B cell (primary cell): ENCODE data around the gene LMNB1. TPM values are rescaled to one million over a fixed set of nuclear protein-coding genes. Genes with fewer than 3 reads are reported as not detected.

ENCODE experiments used
- ATAC-seq: fragments of 200-7000 bp; cut with Tn5 transposase; one replicate; pipeline ENCODE4 v1.10.0; 2021; ENCODE audit warnings: low read depth, mild to moderate bottlenecking, moderate number of reproducible peaks, moderate library complexity
- CTCF ChIA-PET: fragments of 350-600 bp; sonication (Branson Sonifier 250); formaldehyde crosslinking; loops from one replicate; lab custom pipeline; 2021; ENCODE audit warnings: antibody characterized with exemption, inconsistent platforms; lab: Charles Lee
- POLR2A ChIA-PET: fragments of 350-600 bp; sonication (Branson Sonifier 250); formaldehyde crosslinking; loops from one replicate; lab custom pipeline; 2021; ENCODE audit warnings: antibody characterized with exemption; lab: Charles Lee
- DNase-seq: peaks from one replicate; pipeline ENCODE4 v3.0.0; 2013
- H2AFZ ChIP-seq: 2 replicates; pipeline ENCODE4 v1.6.1; 2012; ENCODE audit warnings: mild to moderate bottlenecking, low read depth, low read length; ENCODE audit not compliant: insufficient read depth, poor library complexity, severe bottlenecking
- H3K27ac ChIP-seq, 2 donors: 1 replicate in 1 of 2; 2 replicates in 1 of 2; pipeline ENCODE4 v1.5.1; 2012 to 2013; ENCODE audit warnings: low read length in 2 of 2, mild to moderate bottlenecking in 2 of 2, moderate library complexity in 1 of 2
- H3K27me3 ChIP-seq, 4 experiments: fragments of 200-600 bp in 1 of 4; sonication (generic) in 1 of 4; replicated peaks in 1 of 4; 1 replicate in 2 of 4; 2 replicates in 2 of 4; pipeline versions ENCODE4 v1.6.1 to v1.7.0; 2013 to 2016; ENCODE audit warnings: low read length in 3 of 4, mild to moderate bottlenecking in 2 of 4, mixed read lengths in 1 of 4, moderate library complexity in 1 of 4; ENCODE audit not compliant: insufficient read depth in 4 of 4, control insufficient read depth in 3 of 4; ENCODE audit errors: control extremely low read depth in 1 of 4
- H3K36me3 ChIP-seq, 2 experiments: replicated peaks in 1 of 2; 1 replicate in 1 of 2; 2 replicates in 1 of 2; pipeline versions ENCODE4 v1.6.1 to v1.7.1; 2013; ENCODE audit warnings: low read length in 1 of 2; ENCODE audit not compliant: insufficient read depth in 2 of 2, control insufficient read depth in 1 of 2; ENCODE audit errors: control extremely low read depth in 1 of 2, extremely low read depth in 1 of 2
- H3K4me1 ChIP-seq, 2 donors: fragments of 200-600 bp in 1 of 2; sonication (generic) in 1 of 2; 1 replicate in 1 of 2; 2 replicates in 1 of 2; pipeline versions ENCODE4 v1.5.1 to v1.6.1; 2013 to 2017; ENCODE audit warnings: low read length in 2 of 2; ENCODE audit not compliant: control insufficient read depth in 2 of 2, insufficient read depth in 2 of 2
- H3K4me2 ChIP-seq: replicated peaks from 2 replicates; pipeline ENCODE3; 2012; ENCODE audit warnings: mild to moderate bottlenecking, low read depth, low read length; ENCODE audit not compliant: poor library complexity, severe bottlenecking
- H3K4me3 ChIP-seq, 5 experiments: fragments of 200-600 bp in 1 of 5; sonication (generic) in 1 of 5; 1 replicate in 3 of 5; 2 replicates in 2 of 5; pipeline versions ENCODE4 v1.5.1 to v1.7.0; 2011 to 2016; ENCODE audit warnings: low read length in 4 of 5, mild to moderate bottlenecking in 4 of 5, low read depth in 2 of 5, control low read depth in 1 of 5, moderate library complexity in 1 of 5; ENCODE audit not compliant: insufficient read depth in 1 of 5; ENCODE audit errors: control extremely low read depth in 1 of 5, extremely low read depth in 1 of 5
- H3K79me2 ChIP-seq: fragments of 200-600 bp; sonication (generic); one replicate; pipeline ENCODE4 v1.6.0; 2016; ENCODE audit warnings: low read length; ENCODE audit not compliant: control insufficient read depth, insufficient read depth
- H3K9ac ChIP-seq: fragments of 200-600 bp; sonication (generic); 2 replicates; pipeline ENCODE4 v1.6.1; 2017; ENCODE audit warnings: mild to moderate bottlenecking, low read length, moderate library complexity
- H3K9me3 ChIP-seq, 3 donors: one replicate each; pipeline versions ENCODE4 v1.6.1 to v1.7.1; 2013; ENCODE audit warnings: low read length in 2 of 3; ENCODE audit not compliant: control insufficient read depth in 2 of 3, insufficient read depth in 1 of 3; ENCODE audit errors: control extremely low read depth in 1 of 3
- H4K20me1 ChIP-seq: 2 replicates; pipeline ENCODE4 v1.6.0; 2012; ENCODE audit warnings: mild to moderate bottlenecking, low read length; ENCODE audit not compliant: insufficient read depth, control insufficient read depth, poor library complexity, severe bottlenecking
- H3K27ac Mint-ChIP-seq: one replicate; pipeline ENCODE4 v1.8.0; 2021; ENCODE audit warnings: mixed read lengths
- H3K27me3 Mint-ChIP-seq: one replicate; pipeline ENCODE4 v1.8.0; 2021; ENCODE audit warnings: mixed read lengths
- H3K4me1 Mint-ChIP-seq: one replicate; pipeline ENCODE4 v1.8.0; 2021; ENCODE audit warnings: mixed read lengths
- H3K4me3 Mint-ChIP-seq: one replicate; pipeline ENCODE4 v1.8.0; 2021; ENCODE audit warnings: mixed read lengths
- H3K9me3 Mint-ChIP-seq: one replicate; pipeline ENCODE4 v1.8.0; 2022; ENCODE audit warnings: mixed read lengths; ENCODE audit not compliant: insufficient read depth
- EZH2 ChIP-seq: IDR thresholded peaks from 2 replicates; pipeline ENCODE4 v1.6.1; 2012; ENCODE audit warnings: borderline replicate concordance, low read depth, mild to moderate bottlenecking, moderate library complexity, low read length; ENCODE audit not compliant: insufficient read depth, poor library complexity, severe bottlenecking
- whole genome bisulfite sequencing: methylation state at CpG from one replicate; pipeline ENCODE4 v1.1.5; 2013; ENCODE audit warnings: missing lambda C conversion rate; ENCODE audit not compliant: insufficient coverage; 5-methylcytosine and 5-hydroxymethylcytosine counted together
- intact Hi-C: fragments of 100-400 bp; cut with micrococcal nuclease; formaldehyde crosslinking; loops from one replicate; pipeline ENCODE4 v1.10.0; 2022
- polyA plus RNA-seq: library from polyadenylated mRNA; depleted of rRNA; stranded (reverse); fragments of >200 nt; gene quantifications from 2 replicates; pipeline ENCODE4 v1.2.3, GENCODE V29; 2012
- total RNA-seq, 2 donors: library from RNA; stranded (reverse); fragments of 120-200 nt in 1 of 2; gene quantifications; 1 replicate in 1 of 2; 2 replicates in 1 of 2; pipeline versions ENCODE4 v1.2.3 to v1.2.4, GENCODE V29; 2013 to 2022
- TF ChIP-seq, protein P1 (sequence below): fragments of 200-600 bp; IDR thresholded peaks from one replicate; pipeline ENCODE4 v1.8.0; 2022; ENCODE audit warnings: antibody characterized with exemption, mild to moderate bottlenecking

Gene LMNB1
- total and polyA plus RNA-seq, 2 donors (not counting 1 experiment from before 2014, with no cell fraction given) = 10.5 to 25.1 TPM

DNA sequence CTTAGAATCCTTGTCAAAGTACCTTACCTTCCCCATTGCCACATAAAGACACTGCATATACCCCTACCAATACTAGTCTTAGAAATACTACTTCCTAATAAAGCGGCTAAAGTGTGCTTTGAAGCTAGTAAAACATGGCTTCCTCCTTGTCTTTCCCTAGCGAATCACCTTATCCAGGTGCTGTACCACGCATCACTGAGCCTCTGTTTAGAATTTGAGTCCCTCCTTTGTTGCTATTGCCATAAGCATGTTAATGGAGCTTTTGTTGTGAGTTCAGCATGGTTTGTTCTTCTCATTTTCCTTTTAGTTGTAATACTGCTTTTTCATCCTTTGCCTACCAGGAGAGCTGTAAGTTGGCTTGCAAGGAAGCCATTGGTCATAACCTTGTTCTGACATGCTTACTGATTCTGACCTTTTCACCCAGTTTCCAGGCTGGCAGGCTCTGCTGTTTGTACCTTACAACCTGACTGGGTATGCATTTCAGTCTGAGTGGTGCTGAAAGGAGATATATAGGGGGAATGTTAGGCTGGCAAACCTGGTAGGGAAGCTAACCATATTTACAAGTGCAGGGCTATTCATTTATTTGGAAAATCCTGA, 49.8 kb downstream of the LMNB1 start:
- H3K27me3 ChIP-seq = no peaks in the 10 kb centered on the region
- no peak overlapping the region for H3K9ac ChIP-seq
- no peaks in the 10 kb centered on the region for H3K27me3 Mint-ChIP-seq
- no peak overlapping the region for H3K4me2 ChIP-seq
- H3K36me3 ChIP-seq = peaks cover 0 to 42% of the 10 kb centered on the region in 2 experiments
- no peaks in the 10 kb centered on the region for H4K20me1 ChIP-seq
- no peak for ATAC-seq
- no peak overlapping the region for H3K27ac Mint-ChIP-seq
- TF ChIP-seq, protein P1, sequence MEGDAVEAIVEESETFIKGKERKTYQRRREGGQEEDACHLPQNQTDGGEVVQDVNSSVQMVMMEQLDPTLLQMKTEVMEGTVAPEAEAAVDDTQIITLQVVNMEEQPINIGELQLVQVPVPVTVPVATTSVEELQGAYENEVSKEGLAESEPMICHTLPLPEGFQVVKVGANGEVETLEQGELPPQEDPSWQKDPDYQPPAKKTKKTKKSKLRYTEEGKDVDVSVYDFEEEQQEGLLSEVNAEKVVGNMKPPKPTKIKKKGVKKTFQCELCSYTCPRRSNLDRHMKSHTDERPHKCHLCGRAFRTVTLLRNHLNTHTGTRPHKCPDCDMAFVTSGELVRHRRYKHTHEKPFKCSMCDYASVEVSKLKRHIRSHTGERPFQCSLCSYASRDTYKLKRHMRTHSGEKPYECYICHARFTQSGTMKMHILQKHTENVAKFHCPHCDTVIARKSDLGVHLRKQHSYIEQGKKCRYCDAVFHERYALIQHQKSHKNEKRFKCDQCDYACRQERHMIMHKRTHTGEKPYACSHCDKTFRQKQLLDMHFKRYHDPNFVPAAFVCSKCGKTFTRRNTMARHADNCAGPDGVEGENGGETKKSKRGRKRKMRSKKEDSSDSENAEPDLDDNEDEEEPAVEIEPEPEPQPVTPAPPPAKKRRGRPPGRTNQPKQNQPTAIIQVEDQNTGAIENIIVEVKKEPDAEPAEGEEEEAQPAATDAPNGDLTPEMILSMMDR = no peak
- TF ChIP-seq EZH2 = no peak
- no peaks in the 10 kb centered on the region for H3K9me3 ChIP-seq
- intact Hi-C loops = no loop called here
- peaks cover 2% of the 10 kb centered on the region for H3K4me1 Mint-ChIP-seq
- ChIA-PET CTCF (interaction anchor here (1.2 kb wide), 1 partner anchor 151 kb away, joined by 4 read pairs; no protein-coding TSS in a partner anchor), POLR2A (interaction anchor here (0.6 kb wide), 1 partner anchor 24 kb away, joined by 3 read pairs; no protein-coding TSS in a partner anchor)
- H3K4me1 ChIP-seq = no peaks in the 10 kb centered on the region
- H3K4me3 ChIP-seq = no peak overlapping the region
- peaks cover 11% of the 10 kb centered on the region for H3K79me2 ChIP-seq
- H2AFZ ChIP-seq = no peak overlapping the region
- no peak overlapping the region for H3K27ac ChIP-seq
- no peak for DNase-seq
- H3K9me3 Mint-ChIP-seq = no peaks in the 10 kb centered on the region
- H3K4me3 Mint-ChIP-seq = no peak overlapping the region
- WGBS = 0% methylated on average over 1 of the region's 3 CpGs

DNA sequence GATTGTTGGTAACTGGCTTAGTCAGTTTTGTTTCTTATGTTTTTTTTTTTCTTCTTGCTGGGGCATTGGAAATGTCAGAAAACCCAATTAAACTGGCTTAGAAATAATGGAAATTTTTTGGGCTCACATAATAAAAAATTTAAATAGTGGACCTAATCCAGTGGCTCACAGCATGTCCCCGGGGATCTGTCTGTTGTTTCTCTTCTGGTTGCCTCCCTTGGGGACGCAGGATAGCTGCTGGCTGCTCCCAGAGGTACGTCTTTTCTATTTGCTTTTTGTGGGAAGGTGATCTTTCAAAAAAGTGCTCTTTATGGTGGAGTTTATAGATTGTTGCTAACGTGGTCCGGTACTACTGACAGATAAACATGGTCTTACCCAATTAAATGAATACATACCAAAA, 52.2 kb downstream of the LMNB1 start:
- Histone ChIP-seq H3K27me3 (no peaks in the 10 kb centered on the region), H3K27ac (no peak overlapping the region), H3K79me2 (no peaks in the 10 kb centered on the region), H3K9me3 (no peaks in the 10 kb centered on the region), H3K9ac (no peak overlapping the region), H2AFZ (no peak overlapping the region), H4K20me1 (no peaks in the 10 kb centered on the region), H3K4me2 (no peak overlapping the region), H3K4me3 (no peak overlapping the region), H3K4me1 (no peaks in the 10 kb centered on the region), H3K36me3 (peaks cover 0 to 43% of the 10 kb centered on the region in 2 experiments)
- no peak for ATAC-seq
- Mint-ChIP-seq H3K27me3 (no peaks in the 10 kb centered on the region), H3K4me3 (no peak overlapping the region), H3K4me1 (peaks cover 2% of the 10 kb centered on the region), H3K27ac (no peak overlapping the region), H3K9me3 (no peaks in the 10 kb centered on the region)
- ChIA-PET CTCF (interaction anchor here (1.4 kb wide), 1 partner anchor 9 kb away, joined by 4 read pairs; no protein-coding TSS in a partner anchor), POLR2A (no interaction called here)
- TF ChIP-seq, protein P1 = no peak
- TF ChIP-seq EZH2 = no peak
- no peak for DNase-seq
- intact Hi-C loops = no loop called here
- WGBS = 100% methylated on average over 2 of the region's 5 CpGs
